Measurements from ENCODE around the gene NWD2. TPM values are rescaled to one million over a fixed set of nuclear protein-coding genes. Genes with fewer than 3 reads are reported as not detected.
"Not testable (repeated sequence)": the region's sequence is repeated elsewhere in the genome, so short reads cannot be mapped to it uniquely, and the experiment has no call there.

NWD2 gene
- total RNA-seq, 1 donor from 2014 or later = not detected

DNA sequence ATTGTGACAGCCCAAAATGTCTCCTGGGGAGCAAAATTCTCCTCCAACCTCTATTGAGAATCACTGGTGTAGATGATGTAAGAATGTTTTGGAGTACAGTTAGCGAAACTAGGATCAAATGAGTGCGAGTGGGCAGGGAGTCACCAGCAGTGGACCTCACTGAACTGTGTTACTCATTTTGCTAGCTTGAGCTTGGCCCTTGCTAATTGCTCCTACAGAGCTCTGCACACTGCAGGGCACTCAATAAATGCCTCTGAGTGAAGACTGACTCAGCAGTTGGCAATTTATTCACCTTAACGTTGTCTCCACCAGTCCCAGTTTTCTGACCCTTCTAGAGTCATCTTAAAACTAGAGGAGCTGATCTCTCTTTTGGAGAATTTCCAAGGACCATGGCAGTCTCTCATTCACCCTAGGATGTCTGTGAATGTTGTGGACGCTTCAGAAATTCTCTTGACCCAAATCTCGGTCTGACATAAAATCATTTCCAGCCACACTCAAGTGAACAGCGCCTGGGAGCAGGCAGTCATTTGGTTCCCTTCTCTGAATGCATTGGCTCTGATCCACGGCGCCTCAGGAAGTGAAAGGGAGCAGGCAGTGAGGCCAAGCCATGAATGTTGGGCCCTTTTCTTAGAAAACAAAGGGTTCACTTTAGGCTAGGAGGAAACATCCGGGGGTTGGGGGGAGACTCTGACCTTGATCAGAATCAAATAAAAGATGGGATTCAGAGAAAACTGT is 148.1 kb downstream of the NWD2 start:
- intact Hi-C loops (cut with micrococcal nuclease) = no loop called here

DNA sequence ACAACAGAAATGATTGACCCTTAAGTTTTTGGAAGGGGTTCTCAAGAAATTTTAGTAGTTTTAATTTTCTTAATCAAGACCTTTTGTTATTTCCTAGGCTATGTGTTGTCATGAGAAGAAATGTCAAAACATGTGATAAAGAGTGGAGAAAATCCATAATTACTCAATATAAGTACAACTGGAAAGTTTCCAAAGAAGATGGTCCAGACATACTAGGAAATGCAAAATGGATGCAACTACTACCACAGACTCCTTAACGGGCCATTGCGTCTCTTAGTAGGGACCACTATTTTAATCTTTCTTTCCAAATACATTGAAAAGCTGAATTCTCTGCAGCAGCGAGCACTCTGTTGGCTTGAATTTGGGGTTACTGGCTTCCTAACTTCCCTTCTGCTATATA is 148.8 kb downstream of the NWD2 start:
- intact Hi-C loops (cut with micrococcal nuclease) = no loop called here

DNA sequence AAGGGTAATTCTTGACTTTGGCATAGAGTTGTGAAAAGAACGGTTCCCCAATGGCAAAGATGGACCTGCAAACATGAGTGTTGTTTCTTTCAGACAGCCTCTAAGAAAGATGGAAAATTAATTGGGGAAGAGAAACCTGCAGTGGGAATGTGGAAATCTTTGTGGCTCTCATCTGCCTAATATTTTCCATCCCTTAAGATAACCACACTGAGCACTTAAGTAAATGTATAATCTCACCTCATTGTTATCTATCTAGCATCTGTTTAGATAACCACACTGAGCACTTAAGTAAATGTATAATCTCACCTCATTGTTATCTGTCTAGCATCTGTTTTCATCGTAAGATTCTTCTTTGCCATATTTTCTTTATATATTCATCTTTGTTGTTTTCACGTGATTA is 149.3 kb downstream of the NWD2 start:
- intact Hi-C loops (cut with micrococcal nuclease) = no loop called here

DNA sequence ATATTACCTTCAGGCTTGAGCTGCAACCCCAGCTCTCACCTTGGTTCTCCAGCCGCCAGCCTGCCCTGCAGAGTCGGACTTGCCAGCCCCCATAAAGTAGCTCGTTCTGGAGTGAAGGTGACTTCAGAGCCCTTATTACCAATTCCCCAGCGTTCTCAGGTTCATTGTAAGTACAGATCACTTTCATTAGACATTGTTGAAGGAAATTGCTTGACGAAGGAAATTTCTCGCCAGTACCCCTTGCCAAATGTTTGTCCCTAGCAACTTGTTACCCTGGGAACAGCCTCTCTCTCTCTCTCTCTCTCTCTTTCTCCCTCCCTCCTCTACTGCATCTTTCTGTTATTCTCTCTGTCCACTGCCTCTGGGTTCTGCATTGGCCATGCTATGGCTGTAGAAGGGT is 153.0 kb downstream of the NWD2 start:
- intact Hi-C loops (cut with micrococcal nuclease) = no loop called here

DNA sequence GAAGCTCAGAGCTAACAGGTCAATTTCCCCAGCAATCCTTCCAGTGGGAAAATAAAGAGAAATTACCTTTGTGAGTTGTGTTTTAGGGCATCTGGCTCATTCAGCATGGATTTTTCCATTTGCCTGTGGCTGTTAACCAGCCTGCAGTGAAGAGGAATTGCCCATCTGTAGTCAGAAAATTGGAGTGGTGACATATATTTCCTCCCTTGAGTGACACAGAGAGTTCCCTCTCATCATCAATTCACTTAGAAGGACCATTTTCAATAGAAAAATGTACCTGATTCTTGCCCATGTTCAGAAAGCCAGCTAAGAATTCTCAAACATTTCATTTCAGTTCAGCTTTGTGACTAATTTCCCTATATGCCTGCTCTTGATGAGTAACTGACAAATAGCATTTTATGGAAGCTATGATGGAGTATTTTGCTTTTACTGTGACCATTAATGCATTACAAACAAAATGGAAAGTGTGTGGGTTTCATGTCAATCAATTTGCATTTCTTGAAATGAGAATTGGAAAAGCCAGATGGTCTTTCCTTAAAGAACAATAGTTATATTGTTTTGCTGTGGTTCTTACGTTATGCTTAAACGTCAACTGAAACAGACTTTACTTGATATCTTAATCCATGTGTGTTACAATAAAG is 155.8 kb downstream of the NWD2 start:
- intact Hi-C loops (cut with micrococcal nuclease) = no loop called here

DNA sequence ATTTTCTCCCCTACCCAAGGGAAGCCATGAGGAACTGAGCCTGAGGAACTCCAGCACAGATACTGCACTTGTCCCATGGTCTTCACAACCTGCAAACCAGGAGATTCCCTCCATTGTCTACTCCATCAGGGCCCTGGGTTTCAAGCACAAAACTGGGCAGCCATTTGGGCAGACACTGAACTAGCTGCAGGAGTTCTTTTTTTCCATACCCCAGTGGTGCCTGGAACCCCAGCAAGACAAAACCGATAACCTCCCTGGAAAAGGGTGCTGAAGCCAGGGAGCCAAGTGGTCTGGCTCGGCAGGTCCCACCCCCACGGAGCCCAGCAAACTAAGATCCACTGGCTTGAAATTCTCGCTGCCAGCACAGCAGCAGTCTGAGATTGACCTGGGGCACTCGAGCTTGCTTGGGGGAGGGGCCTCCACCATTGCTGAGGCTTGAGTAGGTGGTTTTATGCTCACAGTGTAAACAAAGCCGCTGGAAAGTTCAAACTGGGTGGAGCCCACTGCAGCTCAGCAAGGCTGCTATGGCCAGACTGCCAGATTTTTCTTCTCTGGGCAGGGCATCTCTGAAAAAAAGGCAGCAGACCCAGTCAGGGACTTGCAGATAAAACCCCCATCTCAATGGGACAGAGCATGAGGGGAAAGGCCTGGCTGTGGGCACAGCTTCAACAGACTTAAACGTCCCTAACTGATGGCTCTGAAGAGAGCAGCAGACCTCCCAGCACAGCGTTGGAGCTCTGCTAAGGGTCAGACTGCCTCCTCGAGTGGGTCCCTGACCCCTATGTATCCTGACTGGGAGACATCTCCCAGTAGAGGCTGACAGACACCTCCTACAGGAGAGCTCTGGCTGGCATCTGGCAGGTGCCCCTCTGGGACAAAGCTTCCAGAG is 163.6 kb downstream of the NWD2 start:
- intact Hi-C loops (cut with micrococcal nuclease) = not testable (repeated sequence)

DNA sequence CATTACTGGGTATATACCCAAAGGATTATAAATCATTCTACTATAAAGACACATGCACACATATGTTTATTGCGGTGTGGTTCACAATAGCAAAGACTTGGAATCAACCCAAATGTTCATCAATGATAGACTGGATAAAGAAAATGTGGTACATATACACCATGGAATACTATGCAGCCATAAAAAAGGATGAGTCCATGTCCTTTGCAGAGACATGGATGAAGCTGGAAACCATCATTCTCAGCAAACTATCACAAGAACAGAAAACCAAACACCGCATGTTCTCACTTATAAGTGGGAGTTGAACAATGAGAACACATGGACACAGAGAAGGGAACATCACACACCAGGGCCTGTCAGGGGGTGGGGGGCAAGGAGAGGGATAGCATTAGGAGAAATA is 169.1 kb downstream of the NWD2 start:
- intact Hi-C loops (cut with micrococcal nuclease) = not testable (repeated sequence)

DNA sequence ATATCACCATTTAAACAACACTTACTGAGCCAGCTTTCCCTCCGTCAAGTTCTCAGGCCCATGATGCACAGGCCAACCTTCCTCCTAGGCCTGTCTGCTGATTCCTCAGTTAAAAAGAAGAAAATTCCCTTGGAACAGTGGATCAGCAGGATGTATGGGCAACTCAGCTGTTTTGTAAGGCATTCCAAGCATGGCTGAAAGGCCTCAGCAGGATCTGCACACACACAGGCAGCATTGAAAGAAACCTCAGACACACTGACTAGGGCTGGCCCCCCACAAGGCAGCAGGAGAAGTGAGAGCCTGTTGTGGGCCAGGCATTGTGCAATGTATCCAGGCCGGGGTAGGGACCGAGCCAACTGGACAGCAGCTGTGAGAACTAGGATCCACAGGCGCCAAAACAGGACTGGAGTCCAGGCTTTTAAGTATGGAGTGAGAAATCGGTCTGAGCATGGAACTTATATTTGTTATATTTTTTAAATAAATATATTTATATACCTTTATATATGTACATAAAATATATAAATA is 171.4 kb downstream of the NWD2 start:
- intact Hi-C loops (cut with micrococcal nuclease) = no loop called here

DNA sequence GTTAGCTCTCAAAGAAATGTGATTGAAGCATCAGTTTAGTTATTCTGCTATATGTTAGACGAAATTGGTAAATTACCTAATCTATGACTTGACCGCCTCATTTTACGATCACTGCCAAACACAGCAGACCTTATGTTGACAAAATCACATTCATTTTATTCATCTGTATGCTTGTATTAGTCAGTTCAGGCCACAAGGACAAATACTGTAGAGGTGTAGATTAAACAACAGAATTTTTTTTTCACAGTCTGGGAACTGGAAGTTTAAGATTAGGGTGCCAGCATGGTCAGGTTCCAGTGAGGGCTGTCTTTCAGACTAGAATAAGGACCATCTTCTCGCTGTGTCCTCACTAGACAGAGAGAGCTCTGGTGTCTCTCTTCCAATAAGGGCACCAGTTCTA is 177.1 kb downstream of the NWD2 start:
- intact Hi-C loops (cut with micrococcal nuclease) = no loop called here

DNA sequence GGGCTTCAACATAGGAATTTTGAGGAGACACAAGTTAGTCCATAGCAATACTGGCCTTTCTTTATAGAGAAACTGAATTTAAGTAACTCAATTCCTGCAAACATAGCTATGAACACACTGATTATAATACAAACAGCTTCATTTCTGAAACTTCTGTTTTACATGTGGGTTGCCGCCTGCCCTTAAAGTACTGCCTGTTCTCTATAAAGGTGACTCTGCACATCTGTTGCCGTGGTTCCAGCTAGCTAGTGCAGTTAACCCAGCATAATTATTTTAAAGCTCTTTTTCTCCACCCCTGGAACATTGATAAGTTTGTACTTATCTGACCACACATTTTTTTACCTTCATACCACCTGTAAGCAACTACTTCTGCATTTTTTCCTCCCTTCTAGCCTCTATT is 177.6 kb downstream of the NWD2 start:
- intact Hi-C loops (cut with micrococcal nuclease) = no loop called here

DNA sequence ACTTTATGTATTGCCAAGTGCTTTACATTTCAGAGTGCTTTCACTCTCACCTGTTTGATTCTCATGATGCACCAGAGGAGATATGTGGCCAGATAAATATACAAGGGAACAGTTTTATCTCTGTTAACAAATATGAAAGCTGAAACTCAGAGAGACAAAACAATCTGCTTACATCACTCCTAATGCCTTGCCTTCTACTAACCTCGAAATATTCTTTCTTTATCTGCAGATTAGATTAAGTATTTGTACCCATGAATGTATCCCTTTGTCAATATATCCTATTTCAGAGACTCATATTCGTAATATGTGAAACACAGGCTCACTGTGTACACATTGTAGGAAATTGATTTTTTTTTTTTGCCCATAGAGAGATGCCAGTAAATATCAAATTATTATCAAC is 178.1 kb downstream of the NWD2 start:
- intact Hi-C loops (cut with micrococcal nuclease) = no loop called here

DNA sequence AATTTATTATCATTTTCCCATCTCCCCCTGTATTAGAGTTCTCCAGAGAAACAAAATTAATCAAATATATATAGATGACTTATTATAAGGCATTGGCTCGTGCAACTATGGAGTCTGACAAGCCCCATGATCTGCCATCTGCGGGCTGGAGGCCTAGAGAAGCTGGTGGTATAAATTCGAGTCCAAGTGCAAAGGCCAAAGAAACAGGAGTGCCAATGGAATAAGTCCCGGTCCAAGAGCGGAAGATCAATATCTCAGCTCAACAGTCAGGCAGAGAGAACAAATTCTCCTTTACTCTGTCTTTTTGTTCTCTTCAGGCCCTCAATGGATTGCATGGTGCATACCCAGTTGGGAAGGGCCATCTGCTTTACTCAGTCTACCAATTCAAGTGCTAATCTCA is 178.8 kb downstream of the NWD2 start:
- intact Hi-C loops (cut with micrococcal nuclease) = no loop called here

DNA sequence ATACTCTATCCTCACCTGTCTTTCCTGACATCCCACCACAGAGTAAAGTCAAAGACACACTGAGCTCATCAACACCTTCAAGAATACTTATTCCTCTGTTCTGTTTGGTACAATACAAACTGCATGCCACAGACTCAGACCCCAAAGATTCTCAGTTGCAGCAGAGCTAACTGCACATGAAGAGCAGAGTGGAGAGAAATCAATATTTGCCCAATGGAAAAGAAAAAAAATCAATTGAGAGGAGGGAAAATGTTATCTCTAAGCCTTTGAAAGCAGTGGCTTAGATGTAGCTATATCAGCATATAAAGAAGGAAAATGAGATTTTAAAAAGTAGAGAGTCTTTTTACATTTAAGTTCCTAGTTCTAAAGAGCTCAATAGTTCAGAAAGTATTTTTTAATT is 180.2 kb downstream of the NWD2 start:
- intact Hi-C loops (cut with micrococcal nuclease) = no loop called here

DNA sequence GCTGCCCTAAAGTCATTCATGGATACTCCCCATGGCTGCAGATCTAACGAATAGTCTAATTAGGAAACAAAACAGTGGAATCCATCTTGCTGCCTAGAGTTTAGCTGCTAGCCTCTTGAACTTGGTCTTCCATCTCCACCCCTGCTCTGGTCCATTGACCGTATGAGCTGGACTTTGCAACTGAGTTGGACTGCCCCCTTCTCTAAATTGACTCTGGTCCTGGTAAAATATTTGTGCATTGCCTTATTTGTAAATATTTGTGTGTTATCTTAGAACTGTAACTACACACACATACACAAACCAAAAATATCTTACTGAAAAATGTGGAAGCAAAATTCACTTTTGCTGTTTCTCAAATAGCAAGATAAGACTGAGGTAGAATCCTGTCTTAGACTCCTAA is 181.3 kb downstream of the NWD2 start:
- intact Hi-C loops (cut with micrococcal nuclease) = no loop called here

DNA sequence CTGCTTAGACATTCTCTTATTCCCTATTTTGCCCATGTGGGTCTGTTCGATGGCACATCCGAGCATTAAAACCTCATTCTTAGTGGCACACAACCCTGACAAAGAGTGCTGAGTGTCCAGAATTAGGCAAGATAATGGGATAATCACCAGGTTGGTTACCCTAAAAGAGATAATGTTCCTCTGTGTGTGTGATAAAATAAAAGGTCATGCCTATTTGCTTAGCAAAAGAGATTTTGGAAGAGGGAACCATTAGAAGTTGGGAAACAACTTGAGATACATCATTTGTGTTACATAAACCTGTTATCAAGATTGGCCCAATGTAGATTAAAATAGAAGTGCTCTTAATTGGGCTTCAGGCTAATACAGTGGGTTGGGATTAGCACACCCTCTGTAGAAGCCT is 182.7 kb downstream of the NWD2 start:
- intact Hi-C loops (cut with micrococcal nuclease) = no loop called here

DNA sequence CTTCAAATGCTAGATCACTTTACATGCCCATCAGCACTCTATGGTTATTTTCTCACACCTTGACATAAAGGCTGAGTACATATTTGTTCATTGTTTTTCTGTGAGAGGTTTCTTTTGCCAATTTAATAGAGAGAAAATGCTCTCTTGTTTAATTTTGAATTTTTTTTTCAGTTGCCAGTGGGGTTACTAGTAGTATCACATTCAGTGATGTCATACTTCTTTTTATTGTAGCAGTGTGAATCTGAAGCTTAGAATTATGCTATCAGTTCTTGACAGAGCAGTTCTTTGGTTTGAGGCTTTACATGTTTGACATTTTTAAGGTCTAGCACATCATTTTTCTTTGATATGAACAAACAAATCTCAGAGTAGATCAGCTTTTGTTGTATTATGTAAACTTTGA is 185.4 kb downstream of the NWD2 start:
- intact Hi-C loops (cut with micrococcal nuclease) = no loop called here

DNA sequence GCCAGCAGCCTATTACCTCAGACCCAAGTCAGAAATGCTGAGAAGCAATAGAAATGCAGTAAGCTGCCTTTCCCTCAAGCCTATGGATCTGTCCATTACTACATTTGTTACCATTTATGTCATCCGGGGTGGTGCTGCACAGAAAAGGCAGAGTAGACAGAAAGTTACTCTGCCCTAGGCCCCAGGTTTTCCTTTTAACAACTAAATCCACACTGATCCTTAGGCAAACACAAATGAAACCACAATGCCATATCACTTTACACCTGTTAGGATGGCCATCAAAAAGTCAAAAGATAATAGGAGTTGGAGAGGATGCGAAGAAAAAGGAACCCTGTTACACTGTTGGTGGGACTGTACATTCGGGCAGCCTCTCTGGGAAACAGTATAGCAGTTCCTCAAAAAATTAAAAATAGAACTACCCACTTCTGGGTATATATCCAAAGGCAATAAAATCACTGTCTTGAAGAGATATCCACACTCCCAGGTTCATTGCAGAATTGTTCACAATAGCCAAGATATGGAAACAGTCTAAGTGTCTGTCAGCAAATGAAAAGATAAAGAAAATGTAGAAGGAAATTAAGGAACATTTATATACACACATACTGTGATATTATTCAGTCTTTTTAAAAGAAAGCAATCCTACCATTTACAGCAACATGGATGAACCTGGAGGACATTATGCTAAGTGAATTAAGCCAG is 186.3 kb downstream of the NWD2 start:
- intact Hi-C loops (cut with micrococcal nuclease) = no loop called here

DNA sequence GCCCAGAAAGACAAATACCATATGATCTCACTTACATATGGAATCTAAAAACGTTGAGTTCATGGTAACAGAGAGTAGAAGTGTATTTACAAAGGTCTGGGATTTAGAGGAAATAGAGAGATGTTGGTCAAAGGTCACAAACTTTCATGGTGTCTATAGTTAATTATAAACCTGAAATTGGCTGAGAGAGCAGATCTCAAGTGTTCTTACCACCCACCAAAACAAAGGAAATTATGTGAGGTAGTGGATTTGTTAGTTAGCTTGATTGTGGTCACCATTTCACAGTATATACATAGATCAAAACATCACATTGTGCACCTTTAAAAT is 186.8 kb downstream of the NWD2 start:
- intact Hi-C loops (cut with micrococcal nuclease) = no loop called here

DNA sequence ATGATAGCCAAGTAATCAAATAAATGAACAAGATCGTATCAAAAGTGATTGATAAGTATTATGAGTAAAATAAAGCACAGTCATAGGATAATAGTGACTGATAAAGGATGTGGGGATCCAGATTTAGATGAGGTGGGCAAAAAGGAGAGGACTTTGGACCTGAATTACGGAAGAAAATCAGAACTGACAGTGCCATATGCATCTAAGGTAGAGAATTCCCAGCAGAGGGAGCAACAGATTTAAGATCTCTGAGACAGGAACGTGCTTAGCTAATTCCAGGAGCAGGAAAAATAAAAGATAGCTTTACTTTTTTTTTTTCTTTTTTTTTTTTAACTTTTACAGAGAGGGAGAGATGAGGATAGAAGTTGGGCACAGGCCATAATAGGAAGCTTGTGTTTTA is 189.9 kb downstream of the NWD2 start:
- intact Hi-C loops (cut with micrococcal nuclease) = no loop called here

DNA sequence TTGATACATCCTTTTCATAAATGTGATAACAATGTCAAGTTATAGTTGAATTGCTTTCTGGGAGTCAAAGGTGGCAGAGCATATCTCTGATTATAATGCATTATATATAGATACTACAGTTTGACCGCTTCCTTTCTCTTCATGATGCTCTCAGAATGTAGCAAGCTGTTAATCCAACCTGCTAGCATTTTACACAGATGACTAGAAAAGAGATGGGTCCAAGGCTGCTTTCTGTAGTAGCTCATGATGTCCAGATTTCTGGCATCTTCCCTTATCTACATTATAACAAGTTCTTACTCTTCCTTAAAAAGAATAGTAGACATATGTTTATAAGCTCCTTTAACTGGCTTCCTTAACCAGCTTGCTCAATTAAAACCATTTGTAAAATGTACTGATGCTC is 192.0 kb downstream of the NWD2 start:
- intact Hi-C loops (cut with micrococcal nuclease) = no loop called here

DNA sequence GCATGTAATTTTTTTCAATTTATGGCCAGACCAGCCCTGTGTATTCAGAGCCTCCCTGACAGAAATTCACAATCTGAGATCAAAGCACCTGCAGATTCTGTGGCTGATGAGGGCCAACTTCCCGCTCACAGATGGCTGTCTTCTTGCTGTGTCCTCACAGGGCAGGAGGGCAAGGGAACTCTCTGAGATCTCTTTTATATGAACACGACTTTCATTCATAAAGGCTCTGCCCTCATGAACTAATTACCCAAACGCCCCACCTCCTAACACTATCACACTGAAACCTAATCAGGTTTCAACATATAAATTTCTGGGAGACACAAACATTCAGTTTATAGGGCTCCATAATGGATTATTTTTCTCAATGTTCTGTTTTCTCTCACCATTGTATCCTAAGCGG is 192.6 kb downstream of the NWD2 start:
- intact Hi-C loops (cut with micrococcal nuclease) = no loop called here

Measured in T-helper 2 cell treated with Interferon-gamma antibody and Interleukin-4, amounts not matched to agents 100 ng/mL and 5 ng/mL, for 36 hours (primary cell).